Amniotic stem cell (primary cell): ENCODE data around the gene MALT1.
"Not testable (repeated sequence)": the region's sequence is repeated elsewhere in the genome, so short reads cannot be mapped to it uniquely, and the experiment has no call there.

ENCODE experiments used
- DNase-seq: peaks from one replicate; lab custom pipeline; 2025; lab: John Stamatoyannopoulos, UW

The MALT1 gene

GRCh38 chr18:58738322-58738721, 67.1 kb downstream of the MALT1 start:
- no peak for DNase-seq

- no peak for DNase-seq
Measured at GRCh38 chr18:58745914-58746313, 74.6 kb downstream of the MALT1 start.

GRCh38 chr18:58748899-58749595, 77.8 kb downstream of the MALT1 start:
- no peak for DNase-seq

GRCh38 chr18:58753976-58754375, 82.7 kb downstream of the MALT1 start:
- DNase-seq, result no peak

GRCh38 chr18:58754544-58755068, 83.3 kb downstream of the MALT1 start:
- no peak for DNase-seq

GRCh38 chr18:58755304-58756010, 84.2 kb downstream of the MALT1 start:
- DNase-seq, result no peak

GRCh38 chr18:58756148-58756547, 84.9 kb downstream of the MALT1 start:
- DNase-seq, result no peak

- DNase-seq, result no peak
Measured at GRCh38 chr18:58756596-58757240, 85.5 kb downstream of the MALT1 start.

GRCh38 chr18:58757351-58757750, 86.1 kb downstream of the MALT1 start:
- DNase-seq, result not testable (repeated sequence)

GRCh38 chr18:58758046-58758445, 86.8 kb downstream of the MALT1 start:
- no peak for DNase-seq

- DNase-seq, result no peak
Measured at GRCh38 chr18:58758606-58759005, 87.3 kb downstream of the MALT1 start.

GRCh38 chr18:58761241-58761969, 90.1 kb downstream of the MALT1 start:
- no peak for DNase-seq

GRCh38 chr18:58761970-58762780, 90.9 kb downstream of the MALT1 start:
- DNase-seq, result no peak

GRCh38 chr18:58762781-58763171, 91.5 kb downstream of the MALT1 start:
- DNase-seq, result no peak

- no peak for DNase-seq
Measured at GRCh38 chr18:58766164-58766563, 94.9 kb downstream of the MALT1 start.

GRCh38 chr18:58766946-58767345, 95.7 kb downstream of the MALT1 start:
- no peak for DNase-seq

- DNase-seq, result peak; percentile 18
Measured at GRCh38 chr18:58768293-58768974, 97.2 kb downstream of the MALT1 start.

GRCh38 chr18:58769321-58769720, 98.1 kb downstream of the MALT1 start:
- no peak for DNase-seq

- no peak for DNase-seq
Measured at GRCh38 chr18:58770601-58771000, 99.3 kb downstream of the MALT1 start.

- DNase-seq, result no peak
Measured at GRCh38 chr18:58772161-58772560, 100.9 kb downstream of the MALT1 start.

GRCh38 chr18:58776084-58776483, 104.8 kb downstream of the MALT1 start:
- no peak for DNase-seq
